K562 (cell line): Measurements from ENCODE around the gene ST3GAL5. TPM values are rescaled to one million over a fixed set of nuclear protein-coding genes. Genes with fewer than 3 reads are reported as not detected.

Experiments
- BCL6 ChIP-seq: fragments of 250-450 bp; sonication (Bioruptor Pico); IDR thresholded peaks from 2 replicates; pipeline ENCODE4 v1.4.0; 2020
- EZH2 ChIP-seq: IDR thresholded peaks from 2 replicates; pipeline ENCODE4 v1.6.1; 2012; ENCODE audit warnings: low read depth, mild to moderate bottlenecking, inconsistent platforms, low read length, borderline replicate concordance
- FOXM1 ChIP-seq, 2 experiments: fragments of 450-650 bp in 1 of 2; sonication (generic) in 1 of 2; formaldehyde crosslinking in 1 of 2; IDR thresholded peaks; 2 replicates each; pipeline versions ENCODE4 v1.6.1 to v1.9.0; 2017 to 2022; ENCODE audit warnings: low read depth in 2 of 2, mild to moderate bottlenecking in 2 of 2, missing genetic modification reagents in 1 of 2, moderate library complexity in 1 of 2
- GTF2A2 ChIP-seq: IDR thresholded peaks from 2 replicates; pipeline ENCODE4 v1.6.1; 2016; ENCODE audit warnings: mild to moderate bottlenecking, missing genetic modification characterization, missing compliant biosample characterization
- MTF1 ChIP-seq: fragments of 250-450 bp; sonication (Bioruptor Pico); IDR thresholded peaks from 2 replicates; pipeline ENCODE4 v1.9.0; 2021; ENCODE audit warnings: moderate library complexity, mild to moderate bottlenecking, inconsistent platforms, borderline replicate concordance
- NCOR1 ChIP-seq: fragments of 450-650 bp; IDR thresholded peaks from 2 replicates; pipeline ENCODE4 v1.6.1; 2016; ENCODE audit warnings: mild to moderate bottlenecking, moderate library complexity
- PYGO2 ChIP-seq: fragments of 450-650 bp; IDR thresholded peaks from 2 replicates; pipeline ENCODE4 v1.6.1; 2016; ENCODE audit warnings: mild to moderate bottlenecking, missing genetic modification characterization, moderate library complexity, missing compliant biosample characterization
- RFX1 ChIP-seq: fragments of 450-650 bp; IDR thresholded peaks from 2 replicates; pipeline ENCODE4 v1.6.1; 2016; ENCODE audit warnings: mild to moderate bottlenecking, moderate library complexity
- STAG1 ChIP-seq: sonication (generic); formaldehyde crosslinking; IDR thresholded peaks from 2 replicates; pipeline ENCODE4 v1.5.0; 2020; ENCODE audit warnings: missing genetic modification reagents, borderline replicate concordance
- U2AF2 ChIP-seq: fragments of 200-400 bp; formaldehyde crosslinking; optimal IDR thresholded peaks from 2 replicates; pipeline ENCODE3; 2017; ENCODE audit warnings: low read depth, mild to moderate bottlenecking, low read length
- ZBTB8A ChIP-seq: fragments of 450-650 bp; IDR thresholded peaks from 2 replicates; pipeline ENCODE4 v1.6.1; 2018; ENCODE audit warnings: mild to moderate bottlenecking, moderate library complexity; ENCODE audit not compliant: partially characterized antibody
- ZNF12 ChIP-seq: sonication (generic); formaldehyde crosslinking; IDR thresholded peaks from 2 replicates; pipeline ENCODE4 v1.4.0; 2020; ENCODE audit warnings: mild to moderate bottlenecking, missing genetic modification reagents
- ZNF24 ChIP-seq: fragments of 450-650 bp; IDR thresholded peaks from 2 replicates; pipeline ENCODE4 v1.6.1; 2016
- ZNF384 ChIP-seq: IDR thresholded peaks from 2 replicates; pipeline ENCODE4 v1.6.1; 2012; ENCODE audit warnings: low read depth, low read length, improper control_type of control experiment
- ZNF79 ChIP-seq: fragments of 250-450 bp; sonication (Bioruptor Pico); IDR thresholded peaks from 2 replicates; pipeline ENCODE4 v1.4.0; 2020; ENCODE audit warnings: low read depth, mild to moderate bottlenecking, moderate library complexity
- polyA plus RNA-seq, 8 experiments: library from polyadenylated mRNA; depleted of rRNA in 4 of 8; stranded (reverse) in 5 of 8; unstranded in 3 of 8; fragments of >200 nt; fragmentation: Nextera tagmentation in 2 of 8; fragmentation: Illumina TruSeq in 1 of 8; extraction: Ambion mirVana in 2 of 8; extraction: Trizol in 1 of 8; gene quantifications; 2 replicates each; pipeline versions ENCODE4 v1.2.1 to v1.2.3, GENCODE V29; 2011 to 2014; ENCODE audit warnings: inconsistent platforms in 1 of 8, missing spikeins in 1 of 8
- total RNA-seq, 7 experiments: library from RNA; depleted of rRNA in 6 of 7; stranded (reverse); fragments of >200 nt in 6 of 7; fragmentation: Illumina TruSeq in 2 of 7; extraction: Trizol in 2 of 7; gene quantifications; 2 replicates each; pipeline versions ENCODE4 v1.2.1 to v1.2.3, GENCODE V29; 2011 to 2021; ENCODE audit warnings: low replicate concordance in 1 of 7
- TF ChIP-seq, protein P1 (sequence below), 2 experiments: IDR thresholded peaks; 2 replicates each; pipeline ENCODE4 v1.6.1; 2012; ENCODE audit warnings: improper control_type of control experiment in 2 of 2, low read depth in 2 of 2, low read length in 2 of 2, borderline replicate concordance in 1 of 2
- TF ChIP-seq, protein P2 (sequence below): IDR thresholded peaks from 2 replicates; pipeline ENCODE4 v1.6.1; 2014; ENCODE audit warnings: antibody characterized with exemption
- TF ChIP-seq, protein P3 (sequence below): sonication (generic); formaldehyde crosslinking; IDR thresholded peaks from 2 replicates; pipeline ENCODE4 v1.8.1; 2023; ENCODE audit warnings: mild to moderate bottlenecking, missing genetic modification reagents
- TF ChIP-seq, protein P4 (sequence below): fragments of 450-650 bp; IDR thresholded peaks from 2 replicates; pipeline ENCODE4 v1.6.1; 2016

The ST3GAL5 gene
- total and polyA plus RNA-seq, 9 of the 15 experiments (the other 6 are each of a cell fraction or from before 2014, with no cell fraction given), result 1.6 to 10.0 (median 4.2) TPM

DNA sequence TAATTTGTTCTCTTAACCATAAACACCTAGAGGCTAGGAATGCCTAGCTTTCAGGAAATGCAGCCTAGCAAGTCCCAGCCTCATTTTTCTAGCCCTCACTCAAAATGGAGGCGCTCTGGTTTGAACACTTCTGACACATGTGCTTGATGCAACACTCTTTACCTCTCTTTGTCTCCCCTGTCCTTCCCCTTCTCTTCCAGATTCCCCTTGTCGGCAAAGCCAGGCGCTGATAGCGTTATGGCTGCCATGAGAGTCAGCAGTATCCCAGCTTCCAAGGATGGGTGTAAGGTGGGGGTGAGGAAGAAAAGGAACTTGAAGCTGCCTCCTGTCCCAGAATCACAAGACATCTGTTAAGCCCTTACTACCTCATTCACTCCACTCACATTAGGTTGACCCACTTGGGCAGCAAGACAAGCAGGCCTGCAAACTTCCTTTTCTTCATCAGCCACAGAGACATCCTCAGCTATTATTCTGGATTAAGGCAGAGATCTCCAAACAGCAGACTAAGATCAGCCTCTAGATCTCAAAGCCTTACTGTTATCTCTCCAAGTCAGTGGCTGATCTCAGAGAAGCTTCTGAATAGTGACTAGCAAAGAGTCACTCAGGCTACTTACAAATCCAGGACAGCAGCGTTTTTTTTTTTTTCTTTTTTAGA is 1.9 kb upstream of the ST3GAL5 start (continued):
- TF ChIP-seq, protein P1, sequence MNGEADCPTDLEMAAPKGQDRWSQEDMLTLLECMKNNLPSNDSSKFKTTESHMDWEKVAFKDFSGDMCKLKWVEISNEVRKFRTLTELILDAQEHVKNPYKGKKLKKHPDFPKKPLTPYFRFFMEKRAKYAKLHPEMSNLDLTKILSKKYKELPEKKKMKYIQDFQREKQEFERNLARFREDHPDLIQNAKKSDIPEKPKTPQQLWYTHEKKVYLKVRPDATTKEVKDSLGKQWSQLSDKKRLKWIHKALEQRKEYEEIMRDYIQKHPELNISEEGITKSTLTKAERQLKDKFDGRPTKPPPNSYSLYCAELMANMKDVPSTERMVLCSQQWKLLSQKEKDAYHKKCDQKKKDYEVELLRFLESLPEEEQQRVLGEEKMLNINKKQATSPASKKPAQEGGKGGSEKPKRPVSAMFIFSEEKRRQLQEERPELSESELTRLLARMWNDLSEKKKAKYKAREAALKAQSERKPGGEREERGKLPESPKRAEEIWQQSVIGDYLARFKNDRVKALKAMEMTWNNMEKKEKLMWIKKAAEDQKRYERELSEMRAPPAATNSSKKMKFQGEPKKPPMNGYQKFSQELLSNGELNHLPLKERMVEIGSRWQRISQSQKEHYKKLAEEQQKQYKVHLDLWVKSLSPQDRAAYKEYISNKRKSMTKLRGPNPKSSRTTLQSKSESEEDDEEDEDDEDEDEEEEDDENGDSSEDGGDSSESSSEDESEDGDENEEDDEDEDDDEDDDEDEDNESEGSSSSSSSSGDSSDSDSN (IDR thresholded peaks at IDR 0.05; ENCODE audit: borderline replicate concordance in 1 of 2, low read depth in 2 of 2, low read length in 2 of 2), result no peak
- TF ChIP-seq RFX1, result no peak
- TF ChIP-seq GTF2A2 (tag), result no peak
- TF ChIP-seq ZBTB8A, result no peak
- no peak for TF ChIP-seq EZH2
- TF ChIP-seq MTF1, result 0 out of 2 replicates have a peak, but pooled peaks have one; percentile 57
- TF ChIP-seq, protein P2, sequence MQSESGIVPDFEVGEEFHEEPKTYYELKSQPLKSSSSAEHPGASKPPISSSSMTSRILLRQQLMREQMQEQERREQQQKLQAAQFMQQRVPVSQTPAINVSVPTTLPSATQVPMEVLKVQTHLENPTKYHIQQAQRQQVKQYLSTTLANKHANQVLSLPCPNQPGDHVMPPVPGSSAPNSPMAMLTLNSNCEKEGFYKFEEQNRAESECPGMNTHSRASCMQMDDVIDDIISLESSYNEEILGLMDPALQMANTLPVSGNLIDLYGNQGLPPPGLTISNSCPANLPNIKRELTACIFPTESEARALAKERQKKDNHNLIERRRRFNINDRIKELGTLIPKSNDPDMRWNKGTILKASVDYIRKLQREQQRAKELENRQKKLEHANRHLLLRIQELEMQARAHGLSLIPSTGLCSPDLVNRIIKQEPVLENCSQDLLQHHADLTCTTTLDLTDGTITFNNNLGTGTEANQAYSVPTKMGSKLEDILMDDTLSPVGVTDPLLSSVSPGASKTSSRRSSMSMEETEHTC, result no peak
- TF ChIP-seq U2AF2, result no peak
- TF ChIP-seq, protein P3, sequence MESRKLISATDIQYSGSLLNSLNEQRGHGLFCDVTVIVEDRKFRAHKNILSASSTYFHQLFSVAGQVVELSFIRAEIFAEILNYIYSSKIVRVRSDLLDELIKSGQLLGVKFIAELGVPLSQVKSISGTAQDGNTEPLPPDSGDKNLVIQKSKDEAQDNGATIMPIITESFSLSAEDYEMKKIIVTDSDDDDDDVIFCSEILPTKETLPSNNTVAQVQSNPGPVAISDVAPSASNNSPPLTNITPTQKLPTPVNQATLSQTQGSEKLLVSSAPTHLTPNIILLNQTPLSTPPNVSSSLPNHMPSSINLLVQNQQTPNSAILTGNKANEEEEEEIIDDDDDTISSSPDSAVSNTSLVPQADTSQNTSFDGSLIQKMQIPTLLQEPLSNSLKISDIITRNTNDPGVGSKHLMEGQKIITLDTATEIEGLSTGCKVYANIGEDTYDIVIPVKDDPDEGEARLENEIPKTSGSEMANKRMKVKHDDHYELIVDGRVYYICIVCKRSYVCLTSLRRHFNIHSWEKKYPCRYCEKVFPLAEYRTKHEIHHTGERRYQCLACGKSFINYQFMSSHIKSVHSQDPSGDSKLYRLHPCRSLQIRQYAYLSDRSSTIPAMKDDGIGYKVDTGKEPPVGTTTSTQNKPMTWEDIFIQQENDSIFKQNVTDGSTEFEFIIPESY, result no peak
- TF ChIP-seq ZNF12, result no peak
- TF ChIP-seq ZNF384, result peak; percentile 73
- TF ChIP-seq, protein P4, sequence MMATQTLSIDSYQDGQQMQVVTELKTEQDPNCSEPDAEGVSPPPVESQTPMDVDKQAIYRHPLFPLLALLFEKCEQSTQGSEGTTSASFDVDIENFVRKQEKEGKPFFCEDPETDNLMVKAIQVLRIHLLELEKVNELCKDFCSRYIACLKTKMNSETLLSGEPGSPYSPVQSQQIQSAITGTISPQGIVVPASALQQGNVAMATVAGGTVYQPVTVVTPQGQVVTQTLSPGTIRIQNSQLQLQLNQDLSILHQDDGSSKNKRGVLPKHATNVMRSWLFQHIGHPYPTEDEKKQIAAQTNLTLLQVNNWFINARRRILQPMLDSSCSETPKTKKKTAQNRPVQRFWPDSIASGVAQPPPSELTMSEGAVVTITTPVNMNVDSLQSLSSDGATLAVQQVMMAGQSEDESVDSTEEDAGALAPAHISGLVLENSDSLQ, result peak; percentile 61
- TF ChIP-seq STAG1 (CRISPR knock-in tag), result no peak
- peak; percentile 82 for TF ChIP-seq PYGO2
- TF ChIP-seq NCOR1, result peak; percentile 38; the same call in 1 of the 2 replicates
- TF ChIP-seq BCL6 (CRISPR knock-in tag), result no peak; the same call in 1 of the 2 replicates
- peak; percentile 80; the same call in 1 of the 2 replicates for TF ChIP-seq ZNF79 (CRISPR knock-in tag)
- TF ChIP-seq ZNF24, result no peak; the same call in 1 of the 2 replicates
- TF ChIP-seq FOXM1 (IDR thresholded peaks at IDR 0.05; ENCODE audit: low read depth), result no peak
- TF ChIP-seq FOXM1 (CRISPR knock-in tag; IDR thresholded peaks at IDR 0.05; ENCODE audit: low read depth), result no peak
